GM18498 (cell line): ENCODE data around the gene GTPBP2.
"Not testable (repeated sequence)": the region's sequence is repeated elsewhere in the genome, so short reads cannot be mapped to it uniquely, and the experiment has no call there.

Experiments
- ATAC-seq: cut with Tn5 transposase; IDR thresholded peaks from one replicate; pipeline ENCODE4 v1.9.1; 2021; ENCODE audit warnings: mild to moderate bottlenecking, moderate library complexity; ENCODE audit not compliant: unreplicated experiment

Gene GTPBP2

GRCh38 chr6:43662948-43663347, 33.9 kb upstream of the GTPBP2 start:
- ATAC-seq = not testable (repeated sequence)

- ATAC-seq = no peak
Measured at GRCh38 chr6:43658161-43658560, 29.1 kb upstream of the GTPBP2 start.

GRCh38 chr6:43657221-43657802, 28.2 kb upstream of the GTPBP2 start:
- ATAC-seq = no peak

- not testable (repeated sequence) for ATAC-seq
Measured at GRCh38 chr6:43652822-43653221, 23.8 kb upstream of the GTPBP2 start.

- ATAC-seq = no peak
Measured at GRCh38 chr6:43648248-43648647, 19.2 kb upstream of the GTPBP2 start.

GRCh38 chr6:43647613-43648012, 18.5 kb upstream of the GTPBP2 start:
- ATAC-seq = no peak

GRCh38 chr6:43645613-43645964, 16.5 kb upstream of the GTPBP2 start:
- peak; percentile 11 for ATAC-seq

GRCh38 chr6:43644940-43645612, 16.0 kb upstream of the GTPBP2 start, which contains the start of gene RSPH9:
RSPH9 (plus strand) TSS chr6:43645036; CDS start chr6:43645099, 63 bp downstream.
- ATAC-seq = peak; percentile 64

GRCh38 chr6:43639984-43640800, 11.1 kb upstream of the GTPBP2 start:
- no peak for ATAC-seq

- ATAC-seq = peak; percentile 20
Measured at GRCh38 chr6:43636308-43636659, 7.2 kb upstream of the GTPBP2 start.

- peak; percentile 80 for ATAC-seq
Measured at GRCh38 chr6:43635387-43636307, 6.6 kb upstream of the GTPBP2 start, which contains the start of gene MAD2L1BP. MAD2L1BP (plus strand) TSS chr6:43635840; CDS start chr6:43635876, 36 bp downstream.

GRCh38 chr6:43634702-43635303, 5.7 kb upstream of the GTPBP2 start:
- ATAC-seq = no peak

- not testable (repeated sequence) for ATAC-seq
Measured at GRCh38 chr6:43633002-43633401, 3.9 kb upstream of the GTPBP2 start.

- no peak for ATAC-seq
Measured at GRCh38 chr6:43630980-43631619, 2.0 kb upstream of the GTPBP2 start.

- peak; percentile 65 for ATAC-seq
Measured at GRCh38 chr6:43629505-43630300, 639 bp upstream of the GTPBP2 start.

GRCh38 chr6:43628393-43629103, 516 bp downstream of the GTPBP2 start:
- ATAC-seq = peak; percentile 22

GRCh38 chr6:43627008-43627825, 1.8 kb downstream of the GTPBP2 start:
- ATAC-seq = no peak
